GM04504 (cell line): Measurements from ENCODE around the gene NEURL1.

Experiments
- DNase-seq: peaks from one replicate; pipeline ENCODE4 v3.0.0-alpha.2; 2012; ENCODE audit warnings: low read depth

The NEURL1 gene, protein sequence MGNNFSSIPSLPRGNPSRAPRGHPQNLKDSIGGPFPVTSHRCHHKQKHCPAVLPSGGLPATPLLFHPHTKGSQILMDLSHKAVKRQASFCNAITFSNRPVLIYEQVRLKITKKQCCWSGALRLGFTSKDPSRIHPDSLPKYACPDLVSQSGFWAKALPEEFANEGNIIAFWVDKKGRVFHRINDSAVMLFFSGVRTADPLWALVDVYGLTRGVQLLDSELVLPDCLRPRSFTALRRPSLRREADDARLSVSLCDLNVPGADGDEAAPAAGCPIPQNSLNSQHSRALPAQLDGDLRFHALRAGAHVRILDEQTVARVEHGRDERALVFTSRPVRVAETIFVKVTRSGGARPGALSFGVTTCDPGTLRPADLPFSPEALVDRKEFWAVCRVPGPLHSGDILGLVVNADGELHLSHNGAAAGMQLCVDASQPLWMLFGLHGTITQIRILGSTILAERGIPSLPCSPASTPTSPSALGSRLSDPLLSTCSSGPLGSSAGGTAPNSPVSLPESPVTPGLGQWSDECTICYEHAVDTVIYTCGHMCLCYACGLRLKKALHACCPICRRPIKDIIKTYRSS

GRCh38 chr10:103493362-103493915 lies at the start of gene NEURL1:
NEURL1 (plus strand) TSS chr10:103493705; CDS start chr10:103494388, 683 bp downstream.
- no peak for DNase-seq

GRCh38 chr10:103444478-103444877 lies 49.0 kb upstream of the NEURL1 start:
- DNase-seq, result no peak

- no peak for DNase-seq
Observed at GRCh38 chr10:103445366-103445765, 48.1 kb upstream of the NEURL1 start.

- DNase-seq, result peak; percentile 93
Observed at GRCh38 chr10:103445767-103446567, 47.5 kb upstream of the NEURL1 start.

DNA sequence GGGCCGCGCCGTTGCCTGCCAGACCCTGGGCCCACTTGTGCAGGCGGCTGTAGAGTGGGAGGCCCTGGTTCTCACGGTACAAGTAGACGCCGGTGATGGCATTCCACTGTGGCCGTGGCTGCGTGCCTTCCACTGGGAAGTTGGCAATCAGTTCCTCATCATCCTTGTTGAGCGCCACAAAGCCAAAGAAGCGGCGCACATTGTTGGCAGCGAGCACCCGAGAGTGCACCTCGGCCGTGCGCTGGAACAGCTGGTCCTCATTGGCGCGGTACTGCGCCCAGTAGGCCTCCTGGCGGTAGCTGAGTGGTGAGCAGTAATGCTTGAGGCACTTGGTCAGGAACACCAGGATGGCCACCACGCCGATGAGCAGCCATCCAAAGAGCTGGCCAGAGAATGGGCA lies 46.3 kb upstream of the NEURL1 start:
- DNase-seq, result no peak

DNA sequence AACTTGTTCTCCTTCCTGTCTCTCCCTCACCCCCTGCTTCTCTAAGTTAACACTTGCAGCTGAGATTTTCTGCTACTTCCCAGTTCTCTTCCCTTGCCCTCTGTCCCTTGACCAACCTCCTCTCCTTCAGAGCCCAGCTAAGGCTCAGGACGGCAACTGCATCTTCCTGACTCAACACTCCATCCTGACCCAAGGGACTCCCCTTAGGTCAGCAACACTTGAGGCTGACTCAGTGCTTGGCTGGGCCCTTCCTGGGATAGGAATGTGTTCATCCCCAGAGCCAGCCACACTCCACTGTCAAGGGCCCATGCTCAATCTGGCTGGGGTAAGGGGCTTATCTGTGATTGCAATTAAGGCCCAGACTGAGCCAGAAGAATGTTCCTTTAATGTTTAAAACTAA lies 44.8 kb upstream of the NEURL1 start:
- DNase-seq, result peak; percentile 87

- DNase-seq, result no peak
Observed at GRCh38 chr10:103449208-103450144, 44.0 kb upstream of the NEURL1 start.

GRCh38 chr10:103450201-103450695 lies 43.3 kb upstream of the NEURL1 start:
- no peak for DNase-seq

GRCh38 chr10:103451091-103451813 lies 42.3 kb upstream of the NEURL1 start:
- DNase-seq, result peak; percentile 51

- peak; percentile 13 for DNase-seq
Observed at GRCh38 chr10:103451831-103452505, 41.5 kb upstream of the NEURL1 start, which contains the start of gene CALHM2. CALHM2 (minus strand) TSS chr10:103452370; CDS start chr10:103449941, 2,429 bp downstream.

DNA sequence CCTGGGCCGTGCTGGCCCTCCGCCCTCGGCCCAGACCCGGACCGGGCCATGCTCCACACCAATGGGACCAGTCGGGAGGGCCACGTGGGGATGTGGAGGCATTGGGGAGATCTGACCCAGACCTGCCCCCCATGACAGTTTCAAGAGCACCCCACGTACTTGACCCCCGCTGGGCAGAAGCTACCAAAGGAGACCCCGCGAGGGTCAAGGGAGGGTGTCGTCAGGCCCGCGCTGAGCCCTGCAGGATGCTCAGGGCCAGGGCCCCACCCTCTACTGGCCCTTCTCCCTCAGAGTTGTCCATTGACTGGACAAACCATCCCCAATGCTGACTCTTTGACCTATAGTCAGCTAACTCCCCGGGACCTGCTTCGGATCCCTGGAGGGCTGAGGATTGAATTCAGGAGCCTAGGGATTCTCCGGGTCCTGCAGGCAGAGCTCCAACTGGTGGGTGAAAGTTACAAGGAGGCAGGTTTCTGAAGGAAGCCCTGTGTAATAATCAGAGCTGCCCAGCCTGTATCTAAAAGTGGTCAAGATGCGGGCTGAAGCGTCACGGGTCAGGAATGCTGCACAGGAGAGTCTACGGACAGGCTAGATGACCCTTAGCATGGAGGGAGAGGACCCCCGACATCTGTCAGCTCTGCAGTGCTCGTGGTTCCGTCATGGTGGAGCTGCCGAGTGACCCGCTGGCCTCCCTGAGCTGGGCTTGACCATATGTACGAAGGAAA lies 40.8 kb upstream of the NEURL1 start:
- no peak for DNase-seq

GRCh38 chr10:103454026-103454425 lies 39.5 kb upstream of the NEURL1 start:
- no peak for DNase-seq

- no peak for DNase-seq
Observed at GRCh38 chr10:103455235-103455634, 38.3 kb upstream of the NEURL1 start.

GRCh38 chr10:103456074-103456660 lies 37.3 kb upstream of the NEURL1 start:
- no peak for DNase-seq

- DNase-seq, result no peak
Observed at GRCh38 chr10:103457176-103457712, 36.3 kb upstream of the NEURL1 start.

DNA sequence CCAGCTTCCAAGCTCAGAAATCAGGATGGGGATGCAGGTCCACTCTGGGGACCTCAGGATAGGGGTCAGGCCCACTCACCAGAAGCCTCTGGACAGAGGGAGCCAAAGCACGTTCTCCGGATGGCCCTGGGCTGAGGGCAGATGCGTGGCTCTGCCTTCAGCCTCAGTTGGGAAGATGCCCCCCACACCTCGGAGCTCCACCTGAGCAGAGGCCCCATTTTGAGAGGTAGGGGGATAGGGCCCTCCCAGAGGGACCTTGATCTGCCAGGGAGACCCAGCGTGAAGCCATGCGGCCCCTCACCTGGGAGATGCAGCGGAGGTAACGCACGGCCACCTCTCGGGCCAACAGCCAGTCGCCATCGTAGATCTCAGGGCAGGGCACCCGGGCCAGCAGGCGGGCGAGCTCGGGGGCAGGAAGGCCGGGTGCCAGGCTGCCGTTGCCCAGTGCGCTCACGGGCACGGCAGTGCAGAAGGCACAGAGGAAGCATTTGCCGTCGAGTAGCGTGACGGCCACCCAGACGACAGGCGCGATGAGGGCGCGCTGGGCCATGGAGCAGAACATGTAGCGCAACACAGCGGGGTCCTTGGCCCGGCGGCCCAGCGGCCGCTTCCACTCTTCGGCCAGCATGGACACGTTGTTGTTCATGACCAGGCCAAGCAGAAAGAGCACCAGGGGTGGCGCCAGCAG lies 35.5 kb upstream of the NEURL1 start:
- DNase-seq, result no peak

- no peak for DNase-seq
Observed at GRCh38 chr10:103458720-103459119, 34.8 kb upstream of the NEURL1 start, which contains the start of gene CALHM1. CALHM1 (minus strand) TSS chr10:103458900; CDS start chr10:103458751, 149 bp downstream.

DNA sequence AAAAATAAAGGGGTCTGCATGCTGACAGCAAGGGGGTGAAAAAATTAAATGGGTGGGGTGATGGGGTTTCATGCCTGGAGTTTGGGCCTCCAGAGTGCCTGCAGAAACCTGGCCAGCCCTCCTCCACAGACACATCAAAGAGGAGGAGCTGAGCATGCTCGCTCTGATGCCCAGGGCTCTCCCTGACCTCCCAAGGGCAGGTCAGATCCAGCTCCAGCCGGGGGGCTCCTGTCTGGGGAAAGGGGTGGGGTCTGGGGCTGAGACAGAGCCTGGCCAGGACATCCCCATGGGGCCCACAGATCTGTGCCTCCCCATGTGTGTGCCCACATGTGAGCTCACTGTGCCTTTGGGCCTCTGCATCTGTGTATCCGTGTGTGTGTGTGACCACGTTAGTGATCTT lies 33.9 kb upstream of the NEURL1 start:
- DNase-seq, result no peak
